ENCODE results near the gene HMGB2.

DNA sequence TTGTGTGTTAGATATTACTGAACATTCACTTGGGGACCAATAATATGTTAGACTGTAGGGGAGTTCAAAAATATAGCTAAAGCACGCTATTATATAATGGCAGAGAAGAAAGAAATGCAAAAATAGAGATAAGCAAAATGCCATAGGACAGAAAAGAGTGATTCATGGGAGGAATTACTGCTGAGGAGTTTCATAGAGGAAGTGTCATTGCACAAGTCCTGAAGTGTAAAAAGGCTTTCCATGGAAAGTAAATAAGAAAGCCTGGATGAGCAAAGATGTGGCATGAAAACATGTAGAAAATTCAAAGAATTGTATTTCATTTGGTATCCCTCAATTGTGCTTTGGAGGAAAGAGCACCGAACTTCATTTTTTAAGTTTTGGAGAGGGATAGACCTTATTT lies 14.5 kb downstream of the HMGB2 start:
- no peak for TF ChIP-seq CTCF (IDR thresholded peaks at IDR 0.05; ENCODE audit: poor library complexity, severe bottlenecking)
- no peak for TF ChIP-seq REST (IDR thresholded peaks at IDR 0.05; ENCODE audit: borderline replicate concordance)
- TF ChIP-seq EP300 (conservative IDR thresholded peaks at IDR 0.05; ENCODE audit: poor library complexity, severe bottlenecking): no peak
